GM12892 (cell line): ENCODE results near the gene NFIC.
"Not testable (repeated sequence)": the region's sequence is repeated elsewhere in the genome, so short reads cannot be mapped to it uniquely, and the experiment has no call there.

Experiments
- POLR2A ChIP-seq: IDR thresholded peaks from 2 replicates; pipeline ENCODE4 v1.6.1; 2011; ENCODE audit warnings: low read depth, low read length, control low read depth
- POLR2AphosphoS5 ChIP-seq: IDR thresholded peaks from 2 replicates; pipeline ENCODE4 v1.6.1; 2011; ENCODE audit warnings: low read depth, low read length, control low read depth
- TAF1 ChIP-seq: IDR thresholded peaks from 2 replicates; pipeline ENCODE4 v1.6.1; 2011; ENCODE audit warnings: low read depth, mild to moderate bottlenecking, control low read depth, low read length, borderline replicate concordance

- TF ChIP-seq TAF1, POLR2A, POLR2AphosphoS5: not testable (repeated sequence)
These were observed 63.9 kb downstream of the NFIC start for GRCh38 chr19:3430366-3430680.
